ENCODE data around the gene RGL2.

GRCh38 chr6:33290459-33290858 lies 8.3 kb downstream of the RGL2 start:
- TF ChIP-seq, protein P1, sequence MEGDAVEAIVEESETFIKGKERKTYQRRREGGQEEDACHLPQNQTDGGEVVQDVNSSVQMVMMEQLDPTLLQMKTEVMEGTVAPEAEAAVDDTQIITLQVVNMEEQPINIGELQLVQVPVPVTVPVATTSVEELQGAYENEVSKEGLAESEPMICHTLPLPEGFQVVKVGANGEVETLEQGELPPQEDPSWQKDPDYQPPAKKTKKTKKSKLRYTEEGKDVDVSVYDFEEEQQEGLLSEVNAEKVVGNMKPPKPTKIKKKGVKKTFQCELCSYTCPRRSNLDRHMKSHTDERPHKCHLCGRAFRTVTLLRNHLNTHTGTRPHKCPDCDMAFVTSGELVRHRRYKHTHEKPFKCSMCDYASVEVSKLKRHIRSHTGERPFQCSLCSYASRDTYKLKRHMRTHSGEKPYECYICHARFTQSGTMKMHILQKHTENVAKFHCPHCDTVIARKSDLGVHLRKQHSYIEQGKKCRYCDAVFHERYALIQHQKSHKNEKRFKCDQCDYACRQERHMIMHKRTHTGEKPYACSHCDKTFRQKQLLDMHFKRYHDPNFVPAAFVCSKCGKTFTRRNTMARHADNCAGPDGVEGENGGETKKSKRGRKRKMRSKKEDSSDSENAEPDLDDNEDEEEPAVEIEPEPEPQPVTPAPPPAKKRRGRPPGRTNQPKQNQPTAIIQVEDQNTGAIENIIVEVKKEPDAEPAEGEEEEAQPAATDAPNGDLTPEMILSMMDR (IDR thresholded peaks at IDR 0.05) = no peak
- no peak for TF ChIP-seq POLR2A (IDR thresholded peaks at IDR 0.05)

All from breast epithelium (tissue), 3 donors.